ENCODE results near the gene ANLN. TPM values are rescaled to one million over a fixed set of nuclear protein-coding genes. Genes with fewer than 3 reads are reported as not detected.

The ANLN gene
- total RNA-seq, 1 experiment from 2014 or later, result 78.9 TPM

DNA sequence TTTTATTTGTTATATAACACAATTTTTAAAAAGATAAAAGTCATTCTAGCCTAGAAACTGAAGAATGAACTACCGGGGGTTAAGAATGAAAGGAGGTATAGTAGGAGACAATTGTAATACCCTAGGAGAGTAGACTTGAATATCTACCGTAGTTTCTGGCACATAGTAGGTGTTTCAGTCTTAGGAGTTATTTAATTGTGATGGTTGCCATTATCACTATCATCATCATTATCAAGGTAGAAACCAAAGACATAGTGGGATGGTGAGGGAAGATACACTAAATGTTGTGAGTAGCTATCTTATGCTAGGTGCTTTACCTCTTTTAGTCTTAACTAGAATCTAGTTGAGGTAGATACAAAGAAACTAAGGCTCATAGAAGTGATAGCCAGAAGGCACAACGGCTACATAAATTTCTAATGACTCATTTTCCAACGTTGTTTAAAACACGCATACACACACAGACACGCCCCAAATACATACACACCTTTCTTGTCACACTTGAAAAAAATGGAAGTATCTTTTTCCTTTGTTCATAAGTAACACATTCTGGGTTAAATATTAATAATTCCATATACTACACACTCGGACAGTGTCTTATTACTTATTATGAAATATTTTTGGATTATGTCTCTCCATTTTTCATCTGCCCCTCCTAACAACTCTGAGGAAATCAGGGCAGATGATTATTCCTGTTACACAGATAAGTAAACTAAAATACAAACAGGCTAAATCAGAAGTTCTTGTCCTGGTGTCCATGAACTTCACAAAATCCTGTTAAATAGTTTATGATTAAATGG lies 2.0 kb upstream of the ANLN start:
- TF ChIP-seq, protein P1, sequence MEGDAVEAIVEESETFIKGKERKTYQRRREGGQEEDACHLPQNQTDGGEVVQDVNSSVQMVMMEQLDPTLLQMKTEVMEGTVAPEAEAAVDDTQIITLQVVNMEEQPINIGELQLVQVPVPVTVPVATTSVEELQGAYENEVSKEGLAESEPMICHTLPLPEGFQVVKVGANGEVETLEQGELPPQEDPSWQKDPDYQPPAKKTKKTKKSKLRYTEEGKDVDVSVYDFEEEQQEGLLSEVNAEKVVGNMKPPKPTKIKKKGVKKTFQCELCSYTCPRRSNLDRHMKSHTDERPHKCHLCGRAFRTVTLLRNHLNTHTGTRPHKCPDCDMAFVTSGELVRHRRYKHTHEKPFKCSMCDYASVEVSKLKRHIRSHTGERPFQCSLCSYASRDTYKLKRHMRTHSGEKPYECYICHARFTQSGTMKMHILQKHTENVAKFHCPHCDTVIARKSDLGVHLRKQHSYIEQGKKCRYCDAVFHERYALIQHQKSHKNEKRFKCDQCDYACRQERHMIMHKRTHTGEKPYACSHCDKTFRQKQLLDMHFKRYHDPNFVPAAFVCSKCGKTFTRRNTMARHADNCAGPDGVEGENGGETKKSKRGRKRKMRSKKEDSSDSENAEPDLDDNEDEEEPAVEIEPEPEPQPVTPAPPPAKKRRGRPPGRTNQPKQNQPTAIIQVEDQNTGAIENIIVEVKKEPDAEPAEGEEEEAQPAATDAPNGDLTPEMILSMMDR (conservative IDR thresholded peaks at IDR 0.05), result no peak
- no CpG with 5 or more reads among the region's 7 CpGs for WGBS (ENCODE audit: extremely low coverage, insufficient read length, low lambda C conversion rate)
- Mint-ChIP-seq H3K27me3 (ENCODE audit: low read depth) (peaks cover 2% of the 10 kb centered on the region; the same call in 1 of the 2 replicates), H3K4me3 (no peak overlapping the region), H3K36me3 (ENCODE audit: insufficient read depth in 1 of 3, low read depth in 3 of 3) (no peaks in the 10 kb centered on the region), H3K4me1 (peaks cover 20 to 22% of the 10 kb centered on the region in 2 experiments), H3K9me3 (no peaks in the 10 kb centered on the region), H3K27ac (no peak overlapping the region)
- Histone ChIP-seq H3K79me2 (ENCODE audit: insufficient read depth, low read length) (peaks cover 11% of the 10 kb centered on the region; the same call in 1 of the 2 replicates), H3K23me2 (ENCODE audit: insufficient read length, low read depth, low read length, poor library complexity, severe bottlenecking) (no peaks in the 10 kb centered on the region), H3K4me2 (ENCODE audit: insufficient read depth, insufficient read length, low read length) (no peak overlapping the region), H3K23ac (ENCODE audit: insufficient read length, low read depth, low read length) (no peak overlapping the region), H4K5ac (ENCODE audit: insufficient read length, low read depth, low read length) (no peak overlapping the region), H3K79me1 (ENCODE audit: insufficient read depth, low read depth, low read length, poor library complexity, severe bottlenecking) (no peaks in the 10 kb centered on the region), H4K20me1 (ENCODE audit: control insufficient read depth, insufficient read depth, insufficient read length) (no peaks in the 10 kb centered on the region), H4K8ac (replicated peaks; ENCODE audit: insufficient read length, low read depth, low read length) (no peak overlapping the region), H4K91ac (ENCODE audit: insufficient read length, low read depth, low read length) (no peak overlapping the region), H3K9me3 (ENCODE audit: control insufficient read depth, low read depth, low read length) (no peaks in the 10 kb centered on the region), H2BK20ac (ENCODE audit: low read depth, low read length, poor library complexity, severe bottlenecking) (no peak overlapping the region), H2BK12ac (ENCODE audit: insufficient read length, low read depth, low read length) (no peak overlapping the region), H3K27me3 (ENCODE audit: insufficient read depth, low read length) (no peaks in the 10 kb centered on the region), H3K9ac (ENCODE audit: extremely low read depth, insufficient read length, low read length) (no peak overlapping the region), H3K56ac (ENCODE audit: insufficient read length, low read depth, low read length) (no peak overlapping the region), H3K4ac (ENCODE audit: low read depth, low read length) (no peak overlapping the region), H2BK5ac (ENCODE audit: insufficient read length, low read length) (no peak overlapping the region), H3K18ac (ENCODE audit: insufficient read length, low read depth, low read length) (no peak overlapping the region), H2BK15ac (ENCODE audit: low read depth, low read length) (no peak overlapping the region), H3K27ac (ENCODE audit: insufficient read length, low read depth, low read length) (no peak overlapping the region), H3K14ac (ENCODE audit: insufficient read depth, low read length) (no peak overlapping the region), H2BK120ac (ENCODE audit: low read depth, low read length, poor library complexity, severe bottlenecking) (no peak overlapping the region), H3K4me1 (ENCODE audit: insufficient read depth, low read length) (no peaks in the 10 kb centered on the region; the same call in 1 of the 2 replicates), H2AK5ac (ENCODE audit: insufficient read length, low read length) (no peak overlapping the region), H2AFZ (ENCODE audit: low read length) (no peak overlapping the region), H3T11ph (ENCODE audit: low read length) (no peak overlapping the region)
- DNase-seq, result no peak

Data from H9 (cell line).